Esophagus squamous epithelium (tissue), 5 donors: ENCODE data around the gene CNOT8. TPM values are rescaled to one million over a fixed set of nuclear protein-coding genes. Genes with fewer than 3 reads are reported as not detected.

ENCODE experiments used
- DNase-seq: peaks from one replicate; lab custom pipeline; 2025; lab: John Stamatoyannopoulos, UW
- H3K27ac ChIP-seq, 4 donors: fragments of 200-600 bp; sonication (generic); one replicate each; pipeline ENCODE4 v1.5.1; 2016 to 2019; ENCODE audit warnings: mild to moderate bottlenecking in 1 of 4
- H3K27me3 ChIP-seq, 4 donors: fragments of 200-600 bp; sonication (generic); 1 replicate in 3 of 4; 2 replicates in 1 of 4; pipeline versions ENCODE4 v1.5.1 to v1.6.0; 2017 to 2021; ENCODE audit warnings: antibody characterized with exemption in 1 of 4
- H3K36me3 ChIP-seq, 3 donors: fragments of 200-600 bp; sonication (generic); one replicate each; pipeline ENCODE4 v1.5.1; 2016 to 2019
- H3K4me1 ChIP-seq, 3 donors: fragments of 200-600 bp; sonication (generic); one replicate each; pipeline ENCODE4 v1.5.1; 2017 to 2019
- H3K4me3 ChIP-seq, 4 donors: fragments of 200-600 bp; sonication (generic); 1 replicate in 3 of 4; 2 replicates in 1 of 4; pipeline ENCODE4 v1.5.1; 2016 to 2019; ENCODE audit warnings: mild to moderate bottlenecking in 2 of 4, moderate library complexity in 1 of 4
- H3K9me3 ChIP-seq, 3 donors: fragments of 200-600 bp; sonication (generic); one replicate each; pipeline ENCODE4 v1.5.1; 2016 to 2019
- POLR2A ChIP-seq, 4 donors: fragments of 450-650 bp; IDR thresholded peaks; one replicate each; pipeline ENCODE4 v1.6.1; 2017; ENCODE audit warnings: antibody characterized with exemption in 4 of 4, mild to moderate bottlenecking in 4 of 4, moderate library complexity in 3 of 4
- WGBS, 2 donors: methylation state at CpG; one replicate each; pipeline ENCODE4 v1.1.5; 2018; 5-methylcytosine and 5-hydroxymethylcytosine counted together
- intact Hi-C: fragments of 100-400 bp; cut with DNase I; formaldehyde crosslinking; loops from one replicate; pipeline ENCODE4 v1.15.0; 2022
- total RNA-seq, 4 donors: library from RNA; depleted of rRNA; stranded (reverse); fragments of >200 nt; gene quantifications; one replicate each; pipeline ENCODE4 v1.1.0, GENCODE V29; 2016
- TF ChIP-seq, protein P1 (sequence below), 6 experiments: fragments of 450-650 bp in 4 of 6; fragments of 200-600 bp in 2 of 6; sonication (generic) in 2 of 6; IDR thresholded peaks; one replicate each; pipeline ENCODE4 v1.5.1; 2016 to 2019; ENCODE audit warnings: antibody characterized with exemption in 6 of 6, mild to moderate bottlenecking in 4 of 6, moderate library complexity in 4 of 6
- donor health status: DM: yes; HTN: yes; CAD: no.

The CNOT8 gene
- total RNA-seq, 4 donors from 2014 or later, result 32.8 to 55.0 (median 40.3) TPM

DNA sequence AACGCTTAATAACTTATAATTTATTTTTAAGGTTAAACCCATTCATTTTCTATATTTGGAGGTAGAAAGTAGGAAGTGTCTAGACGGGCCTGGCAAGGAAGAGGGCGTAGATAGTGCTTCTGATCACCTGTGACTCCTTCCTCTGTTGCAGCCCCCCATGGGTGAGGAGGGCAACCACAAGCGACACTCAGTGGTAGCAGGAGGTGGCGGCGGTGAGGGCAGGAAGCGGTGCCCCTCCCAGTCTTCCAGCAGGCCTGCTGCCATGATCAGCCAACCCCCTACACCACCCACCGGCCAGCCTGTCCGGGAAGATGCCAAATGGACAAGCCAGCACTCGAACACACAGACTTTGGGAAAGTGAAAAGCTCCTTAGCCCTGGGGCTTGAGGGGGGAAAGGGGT, 44.7 kb upstream of the CNOT8 start:
- WGBS, 2 donors, result 47 to 51% methylated on average over 9 to 10 of the region's 10 CpGs
- DNase-seq, result no peak
- Histone ChIP-seq H3K4me1 (no peaks in the 10 kb centered on the region), H3K27me3 (no peaks in the 10 kb centered on the region), H3K9me3 (no peaks in the 10 kb centered on the region), H3K27ac (no peak overlapping the region), H3K4me3 (no peak overlapping the region), H3K36me3 (peaks cover 17 to 100% (median 41%) of the 10 kb centered on the region in 3 donors)
- no peak for TF ChIP-seq POLR2A (IDR thresholded peaks at IDR 0.05)
- TF ChIP-seq, protein P1, sequence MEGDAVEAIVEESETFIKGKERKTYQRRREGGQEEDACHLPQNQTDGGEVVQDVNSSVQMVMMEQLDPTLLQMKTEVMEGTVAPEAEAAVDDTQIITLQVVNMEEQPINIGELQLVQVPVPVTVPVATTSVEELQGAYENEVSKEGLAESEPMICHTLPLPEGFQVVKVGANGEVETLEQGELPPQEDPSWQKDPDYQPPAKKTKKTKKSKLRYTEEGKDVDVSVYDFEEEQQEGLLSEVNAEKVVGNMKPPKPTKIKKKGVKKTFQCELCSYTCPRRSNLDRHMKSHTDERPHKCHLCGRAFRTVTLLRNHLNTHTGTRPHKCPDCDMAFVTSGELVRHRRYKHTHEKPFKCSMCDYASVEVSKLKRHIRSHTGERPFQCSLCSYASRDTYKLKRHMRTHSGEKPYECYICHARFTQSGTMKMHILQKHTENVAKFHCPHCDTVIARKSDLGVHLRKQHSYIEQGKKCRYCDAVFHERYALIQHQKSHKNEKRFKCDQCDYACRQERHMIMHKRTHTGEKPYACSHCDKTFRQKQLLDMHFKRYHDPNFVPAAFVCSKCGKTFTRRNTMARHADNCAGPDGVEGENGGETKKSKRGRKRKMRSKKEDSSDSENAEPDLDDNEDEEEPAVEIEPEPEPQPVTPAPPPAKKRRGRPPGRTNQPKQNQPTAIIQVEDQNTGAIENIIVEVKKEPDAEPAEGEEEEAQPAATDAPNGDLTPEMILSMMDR (IDR thresholded peaks at IDR 0.05), result no peak
- intact Hi-C loops, result loop anchor here (5.0 to 10.0 kb wide), 2 partner anchors 59 to 161 kb away; partner anchors contain the start of gene LARP1

GRCh38 chr5:154815025-154815424, 43.4 kb upstream of the CNOT8 start:
- Histone ChIP-seq H3K4me3 (no peak overlapping the region), H3K27me3 (no peaks in the 10 kb centered on the region), H3K36me3 (peaks cover 17 to 100% (median 42%) of the 10 kb centered on the region in 3 donors), H3K4me1 (no peaks in the 10 kb centered on the region), H3K9me3 (no peaks in the 10 kb centered on the region), H3K27ac (no peak overlapping the region)
- no peak for DNase-seq
- intact Hi-C loops, result loop anchor here (10.0 kb wide), 1 partner anchor 60 kb away; the partner anchor contains the start of gene LARP1
- TF ChIP-seq, protein P1 (IDR thresholded peaks at IDR 0.05), result no peak
- no peak for TF ChIP-seq POLR2A (IDR thresholded peaks at IDR 0.05)
- 87 to 93% methylated on average over 6 to 11 of the region's 11 CpGs for WGBS, 2 donors

GRCh38 chr5:154815684-154816247, 42.7 kb upstream of the CNOT8 start:
- no peak for TF ChIP-seq POLR2A (IDR thresholded peaks at IDR 0.05)
- TF ChIP-seq, protein P1 (IDR thresholded peaks at IDR 0.05), result no peak
- H3K36me3 ChIP-seq, result peaks cover 17 to 100% (median 43%) of the 10 kb centered on the region in 3 donors
- H3K27ac ChIP-seq, result no peak overlapping the region

GRCh38 chr5:154816891-154817492, 41.4 kb upstream of the CNOT8 start:
- no peak for DNase-seq
- Histone ChIP-seq H3K9me3 (no peaks in the 10 kb centered on the region), H3K27ac (peak overlapping the region in 1 of 4 donors; percentile 21), H3K36me3 (peaks cover 13 to 100% (median 33%) of the 10 kb centered on the region in 3 donors), H3K27me3 (no peaks in the 10 kb centered on the region), H3K4me3 (no peak overlapping the region), H3K4me1 (no peaks in the 10 kb centered on the region)
- TF ChIP-seq, protein P1 (IDR thresholded peaks at IDR 0.05), result no peak
- TF ChIP-seq POLR2A (IDR thresholded peaks at IDR 0.05), result no peak
- intact Hi-C loops, result loop anchor here (10.0 kb wide), 1 partner anchor 62 kb away; the partner anchor contains the start of gene LARP1
- 79 to 94% methylated on average over 5 of the region's 5 CpGs for WGBS, 2 donors

More at GRCh38 chr5:154815684-154816247, 42.7 kb upstream of the CNOT8 start:
- intact Hi-C loops, result loop anchor here (10.0 kb wide), 1 partner anchor 61 kb away; the partner anchor contains the start of gene LARP1
- no peaks in the 10 kb centered on the region for H3K4me1 ChIP-seq
- H3K27me3 ChIP-seq, result no peaks in the 10 kb centered on the region
- WGBS, 2 donors, result 80 to 87% methylated on average over 4 to 5 of the region's 5 CpGs
- no peaks in the 10 kb centered on the region for H3K9me3 ChIP-seq
- DNase-seq, result no peak
- no peak overlapping the region for H3K4me3 ChIP-seq

DNA sequence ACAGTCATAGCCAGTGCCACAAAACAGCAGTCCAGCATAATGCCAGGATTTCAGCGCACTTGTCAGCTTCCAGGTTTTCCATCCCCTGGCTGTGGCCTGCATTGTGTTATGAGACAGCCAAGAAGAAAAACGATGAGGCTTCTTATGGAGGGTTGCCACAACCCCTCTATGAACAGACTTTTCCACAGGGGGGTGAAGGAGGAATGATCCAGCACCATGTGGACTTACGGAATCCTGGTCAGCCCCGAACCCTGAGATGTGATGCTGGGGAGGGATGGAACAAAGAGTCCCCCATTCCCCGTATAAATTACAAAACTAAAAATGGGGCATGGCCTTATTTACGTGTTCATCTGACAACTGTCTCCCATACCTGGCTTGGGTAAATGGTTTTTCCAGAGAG, 40.6 kb upstream of the CNOT8 start:
- H3K36me3 ChIP-seq, result peaks cover 13 to 100% (median 33%) of the 10 kb centered on the region in 3 donors
- no peaks in the 10 kb centered on the region for H3K27me3 ChIP-seq
- WGBS, 2 donors, result 85 to 90% methylated on average over 5 to 6 of the region's 6 CpGs
- intact Hi-C loops, result loop anchor here (10.0 kb wide), 1 partner anchor 63 kb away; the partner anchor contains the start of gene LARP1
- no peaks in the 10 kb centered on the region for H3K9me3 ChIP-seq
- H3K4me3 ChIP-seq, result no peak overlapping the region
- no peak for DNase-seq
- peak overlapping the region in 1 of 4 donors; percentile 5 for H3K27ac ChIP-seq
- peaks cover 0 to 2% (median 0%) of the 10 kb centered on the region in 3 donors for H3K4me1 ChIP-seq
- no peak for TF ChIP-seq POLR2A (IDR thresholded peaks at IDR 0.05)
- TF ChIP-seq, protein P1 (IDR thresholded peaks at IDR 0.05), result no peak
